NCI-H2081 treated with DMSO at 0.1 percent for 48 hours (cell line): Measurements from ENCODE around the gene TFCP2.
"Not testable (repeated sequence)": the region's sequence is repeated elsewhere in the genome, so short reads cannot be mapped to it uniquely, and the experiment has no call there.

Experiments
- DNase-seq: peaks from one replicate; lab custom pipeline; 2025; lab: John Stamatoyannopoulos, UW

The TFCP2 gene, protein sequence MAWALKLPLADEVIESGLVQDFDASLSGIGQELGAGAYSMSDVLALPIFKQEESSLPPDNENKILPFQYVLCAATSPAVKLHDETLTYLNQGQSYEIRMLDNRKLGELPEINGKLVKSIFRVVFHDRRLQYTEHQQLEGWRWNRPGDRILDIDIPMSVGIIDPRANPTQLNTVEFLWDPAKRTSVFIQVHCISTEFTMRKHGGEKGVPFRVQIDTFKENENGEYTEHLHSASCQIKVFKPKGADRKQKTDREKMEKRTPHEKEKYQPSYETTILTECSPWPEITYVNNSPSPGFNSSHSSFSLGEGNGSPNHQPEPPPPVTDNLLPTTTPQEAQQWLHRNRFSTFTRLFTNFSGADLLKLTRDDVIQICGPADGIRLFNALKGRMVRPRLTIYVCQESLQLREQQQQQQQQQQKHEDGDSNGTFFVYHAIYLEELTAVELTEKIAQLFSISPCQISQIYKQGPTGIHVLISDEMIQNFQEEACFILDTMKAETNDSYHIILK

DNA sequence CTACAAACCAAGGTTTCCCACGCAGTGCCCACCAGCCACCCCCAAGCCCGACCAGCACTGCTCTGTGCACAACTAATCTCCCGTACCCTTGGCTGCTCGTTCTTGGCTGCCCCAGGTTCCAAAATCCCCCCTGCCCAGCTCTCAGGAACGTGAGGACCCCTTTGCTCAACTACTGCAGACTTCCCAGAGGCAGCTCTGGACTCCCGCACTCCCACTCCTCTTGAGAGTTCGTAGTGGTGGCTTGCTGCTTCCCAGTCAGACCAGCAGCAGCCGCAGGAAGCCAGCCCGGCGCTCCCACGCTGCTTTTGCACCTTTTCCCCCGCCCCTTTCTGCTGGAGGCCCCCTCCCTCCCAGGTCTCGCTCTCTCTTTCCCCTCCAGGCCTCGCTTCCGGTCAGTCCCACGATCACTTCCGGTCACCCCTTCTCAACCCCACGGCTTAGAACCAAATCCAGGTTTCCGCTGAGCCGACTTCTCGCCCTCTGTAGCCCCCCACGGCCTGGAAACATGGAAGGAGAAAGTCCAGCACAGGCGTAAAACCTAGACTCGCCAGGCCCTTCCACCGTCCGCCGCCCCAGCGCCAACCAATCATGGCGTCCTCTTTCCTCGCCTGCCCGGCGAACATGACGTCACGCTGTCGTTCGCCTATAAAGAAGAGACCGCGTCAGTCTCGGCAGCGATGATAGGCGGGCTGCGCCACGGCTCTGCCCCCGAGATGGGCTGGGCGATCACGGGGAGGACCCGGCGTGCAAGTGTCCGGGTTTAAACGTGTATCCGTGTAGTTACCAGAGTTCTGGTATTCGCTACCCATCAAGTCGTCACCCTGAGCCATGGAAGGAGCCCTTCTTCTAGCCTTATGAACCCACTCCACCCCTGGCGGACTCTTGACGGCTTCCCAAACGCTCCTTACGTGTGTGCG, at the start of gene TFCP2:
Gene TFCP2, minus strand, starts transcription at position 621 of the 917 bp plus-strand sequence. CDS start 713 bp downstream, outside the sequence.
- DNase-seq, result peak; percentile 80

DNA sequence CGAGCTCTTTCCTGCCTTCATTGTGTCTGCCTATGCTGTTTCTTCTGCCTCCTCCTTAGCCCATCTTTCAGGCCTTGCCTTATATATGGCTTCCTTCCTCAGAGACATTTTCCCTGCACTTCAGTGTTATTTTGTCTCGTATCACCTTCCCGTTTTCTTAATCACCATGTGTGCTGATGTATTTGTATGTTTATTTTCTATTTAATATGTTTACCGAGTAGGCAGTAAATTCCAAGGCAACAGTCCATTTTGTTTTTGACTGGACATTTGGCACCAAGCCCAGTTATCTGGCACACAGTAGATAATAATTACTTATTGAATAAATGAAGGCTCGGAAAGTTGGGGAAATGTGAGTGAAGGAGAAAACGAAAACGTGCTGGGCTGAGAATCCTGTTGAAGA, 49.5 kb upstream of the TFCP2 start:
- no peak for DNase-seq

DNA sequence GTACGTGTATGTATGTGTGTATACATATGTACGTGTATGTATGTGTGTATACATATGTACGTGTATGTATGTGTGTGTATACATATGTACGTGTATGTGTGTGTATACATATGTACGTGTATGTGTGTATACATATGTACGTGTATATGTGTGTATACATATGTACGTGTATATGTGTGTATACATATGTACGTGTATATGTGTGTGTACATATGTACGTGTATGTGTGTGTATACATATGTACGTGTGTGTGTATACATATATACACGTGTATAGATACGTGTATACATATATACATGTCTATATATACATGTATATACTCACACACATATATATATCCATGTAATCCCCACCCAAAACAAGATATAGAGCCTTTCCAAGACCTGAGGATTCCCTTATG, 46.9 kb upstream of the TFCP2 start:
- DNase-seq, result not testable (repeated sequence)

DNA sequence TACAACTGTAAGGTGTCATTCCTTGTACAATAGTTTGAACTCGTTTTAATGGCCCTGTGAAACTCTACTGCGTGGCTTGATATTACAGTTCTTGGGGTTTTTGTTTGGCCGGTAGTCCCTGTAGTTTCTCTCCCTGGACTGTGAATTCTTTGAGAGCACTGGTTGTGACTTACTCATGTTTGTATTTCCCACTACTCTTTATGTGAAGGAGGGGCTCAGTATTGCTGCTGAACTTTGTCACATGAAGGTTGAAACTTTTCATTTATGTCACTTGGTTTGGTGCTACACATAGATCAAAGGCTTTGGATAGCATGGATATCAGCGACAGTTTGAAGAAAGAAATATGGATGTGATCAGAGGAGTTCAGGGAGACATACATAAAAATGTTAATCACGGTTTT, 46.4 kb upstream of the TFCP2 start:
- DNase-seq, result no peak

DNA sequence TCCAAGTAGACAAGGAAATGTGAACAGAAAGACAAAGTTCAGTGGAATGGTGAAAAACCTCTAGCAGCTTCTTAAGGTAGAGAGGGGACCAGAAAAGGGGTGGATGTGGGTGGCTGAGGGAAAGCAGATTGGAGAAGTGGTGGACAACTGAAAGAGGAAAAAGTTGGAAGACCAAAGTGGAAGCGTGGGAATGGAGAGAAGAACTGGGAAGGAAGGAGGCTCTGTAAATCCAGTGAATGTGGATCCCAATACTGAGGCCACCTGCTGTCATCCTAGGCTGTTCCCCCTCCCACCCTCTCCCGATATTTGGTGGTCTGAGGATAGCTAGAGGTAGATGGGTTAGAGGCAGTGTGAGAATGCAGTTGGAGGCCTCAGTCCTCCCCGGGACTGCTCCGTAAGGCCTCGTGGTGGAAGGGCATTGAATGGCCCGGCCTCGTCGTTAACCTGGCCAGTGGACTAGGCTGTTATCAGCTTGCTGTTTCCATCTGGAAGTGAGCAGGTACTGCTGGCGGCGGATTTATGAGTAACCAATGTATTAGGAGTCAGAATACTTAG, 45.7 kb upstream of the TFCP2 start:
- DNase-seq, result no peak

DNA sequence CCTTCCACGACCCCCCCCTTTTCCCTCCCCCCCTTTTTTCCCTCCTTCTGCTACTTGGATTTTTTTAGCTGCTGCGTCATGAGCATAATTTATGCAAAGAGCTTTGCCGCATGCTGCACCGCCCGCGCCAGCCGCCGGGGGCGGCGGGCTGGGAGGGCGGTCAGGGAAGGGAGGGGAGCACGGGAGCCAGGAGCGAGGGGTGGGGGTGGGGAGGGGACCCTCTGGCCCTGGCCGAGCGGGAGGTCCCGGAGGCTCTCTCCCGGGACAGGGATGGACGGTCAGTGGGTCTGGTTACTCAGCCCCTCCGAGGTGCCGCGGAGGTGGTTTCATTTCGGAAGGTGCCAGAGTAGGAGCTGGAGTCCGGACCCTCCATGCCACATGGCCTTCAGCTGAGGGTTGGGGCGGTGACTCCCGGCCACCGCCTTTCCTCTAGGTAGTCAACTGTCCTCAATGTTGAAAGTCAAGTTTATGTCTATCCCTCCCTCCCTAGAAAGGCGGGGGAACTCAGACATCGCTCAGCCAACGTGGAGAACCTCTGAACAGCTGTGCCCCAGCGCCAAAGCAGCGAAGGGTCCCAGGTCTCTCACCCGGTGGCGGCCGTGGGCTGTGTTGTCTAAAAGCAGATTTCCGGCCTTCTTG, 45.2 kb upstream of the TFCP2 start, which contains the start of gene POU6F1:
Gene POU6F1, minus strand, starts transcription at position 95 of the 639 bp plus-strand sequence. CDS start 11,226 bp downstream, outside the sequence.
- DNase-seq, result no peak

DNA sequence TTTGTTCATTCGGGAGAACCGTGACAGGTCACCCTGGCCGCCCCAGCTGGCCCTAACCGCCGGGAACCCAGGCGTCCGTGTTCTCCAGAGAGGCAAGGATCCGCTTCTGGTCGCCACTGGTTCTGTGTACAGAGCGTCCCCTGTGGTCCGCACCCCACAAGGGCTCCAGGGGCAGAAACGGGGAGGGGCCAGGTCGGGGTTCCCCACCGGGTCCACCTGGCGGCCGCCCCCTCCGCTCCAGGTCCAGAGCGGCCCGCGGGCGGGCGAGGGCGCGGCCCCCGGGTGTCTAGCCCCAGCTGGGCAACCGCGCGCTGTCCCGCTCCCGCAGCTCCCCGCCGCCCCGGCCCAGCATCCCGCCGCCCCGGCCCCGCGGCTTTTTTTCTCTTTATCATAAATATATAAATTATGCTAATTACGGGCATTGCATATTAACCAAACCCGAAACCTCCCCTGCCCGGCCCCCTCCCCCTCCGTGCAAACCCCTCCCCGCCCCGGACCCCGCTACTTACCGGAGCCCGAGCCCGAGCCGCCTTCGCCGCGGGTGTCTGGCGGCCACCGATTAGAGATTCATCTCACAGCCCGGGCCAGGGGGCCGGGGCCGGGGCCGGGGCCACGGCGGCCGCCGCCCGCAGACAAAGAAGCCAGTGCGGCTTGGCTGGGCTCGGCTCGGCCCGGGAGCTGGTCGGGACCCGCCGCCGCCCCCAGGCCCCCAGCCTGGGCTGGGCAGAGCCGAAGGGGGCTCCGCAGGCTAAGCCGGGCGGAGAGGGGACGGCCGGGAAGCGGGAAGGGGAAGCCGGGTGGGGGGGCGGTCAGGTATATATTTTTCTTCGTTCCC, 44.4 kb upstream of the TFCP2 start:
- DNase-seq, result no peak

DNA sequence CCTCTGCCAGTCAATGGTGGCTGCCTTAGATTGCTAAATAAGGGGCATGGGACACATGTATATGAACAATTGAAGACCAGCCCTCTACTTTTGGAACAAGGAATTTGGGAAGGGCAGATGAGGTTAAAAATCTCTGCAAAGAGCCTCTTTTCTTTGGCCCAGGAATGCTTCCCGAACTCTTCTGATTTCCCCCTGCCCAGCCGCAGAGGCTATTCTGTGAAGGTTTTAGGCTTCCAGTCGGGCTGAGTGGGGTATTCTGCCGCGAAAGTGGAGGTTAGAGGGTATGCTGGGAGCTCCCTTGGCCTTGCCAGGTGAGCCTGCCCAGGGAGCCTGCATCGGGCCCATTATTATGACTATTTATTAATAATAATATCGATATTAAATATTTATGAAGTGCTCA, 43.7 kb upstream of the TFCP2 start:
- DNase-seq, result no peak

DNA sequence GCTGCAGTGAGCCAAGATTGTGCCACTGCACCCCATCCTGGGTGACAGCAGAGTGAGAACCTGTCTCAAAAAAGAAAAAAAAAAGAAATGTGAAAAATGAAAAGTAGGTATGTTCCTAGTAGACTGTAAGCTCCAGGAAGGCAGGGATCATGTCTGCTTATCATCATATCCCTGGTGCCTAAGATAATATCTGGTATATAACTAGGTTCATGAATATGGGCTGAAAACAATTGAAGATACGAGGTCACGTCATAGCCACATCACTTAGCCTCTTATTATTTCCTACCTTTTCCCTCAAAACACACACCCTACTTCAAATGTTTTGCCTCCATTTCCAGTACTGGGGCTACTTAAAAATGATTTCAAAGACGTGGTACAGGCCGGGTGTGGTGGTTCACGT, 42.0 kb upstream of the TFCP2 start:
- DNase-seq, result no peak

DNA sequence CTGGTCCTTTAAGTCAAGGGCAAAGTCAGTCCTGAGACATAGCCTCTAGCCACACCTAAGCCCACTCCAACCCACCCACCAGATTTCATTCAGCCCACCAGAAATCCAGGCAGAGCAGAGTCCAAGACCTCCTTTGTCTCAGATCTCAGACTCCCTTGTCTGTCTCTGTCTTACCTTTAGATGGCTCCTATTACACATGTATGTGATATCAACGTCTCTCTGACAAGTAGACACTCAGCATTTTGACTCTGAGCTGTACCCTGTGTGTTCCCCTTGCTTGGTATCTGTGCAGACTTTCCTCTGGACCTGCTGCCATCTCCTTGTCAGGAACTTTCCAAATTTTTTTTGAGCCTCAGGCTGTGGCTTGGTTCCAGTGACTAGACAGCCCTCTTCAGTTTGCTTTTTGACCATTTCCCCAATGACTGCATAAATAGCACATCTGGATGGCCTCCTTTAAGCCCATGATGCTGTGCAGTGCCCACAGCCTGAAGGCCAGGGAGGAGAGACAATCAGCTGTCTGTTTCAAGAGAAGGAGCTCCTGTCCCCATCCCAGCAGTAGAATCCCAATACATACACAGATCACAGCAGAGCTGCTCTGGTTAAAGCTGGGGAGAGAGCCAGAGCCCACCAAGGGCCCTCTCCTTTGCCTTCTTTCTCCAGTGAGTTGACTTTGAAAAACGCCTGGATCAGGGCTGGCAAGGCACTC, 37.9 kb upstream of the TFCP2 start:
- no peak for DNase-seq

DNA sequence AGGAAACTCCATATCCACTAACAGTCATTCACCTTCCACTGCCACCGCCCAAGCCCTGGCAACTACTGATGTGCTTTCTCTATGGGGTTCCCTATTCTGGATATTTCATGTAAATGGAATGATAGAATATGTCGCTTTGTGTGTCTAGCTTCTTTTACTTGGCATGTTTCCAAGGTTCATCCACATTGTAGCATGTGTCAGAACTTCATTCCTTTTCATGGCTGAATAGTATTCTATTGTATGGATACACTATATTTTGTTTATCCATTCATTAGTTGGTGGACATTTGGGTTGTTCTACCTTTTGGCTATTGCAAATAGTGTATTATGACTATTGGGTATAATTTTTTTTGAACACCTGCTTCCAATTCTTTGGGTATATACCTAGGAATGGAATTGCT, 36.3 kb upstream of the TFCP2 start:
- DNase-seq, result no peak

DNA sequence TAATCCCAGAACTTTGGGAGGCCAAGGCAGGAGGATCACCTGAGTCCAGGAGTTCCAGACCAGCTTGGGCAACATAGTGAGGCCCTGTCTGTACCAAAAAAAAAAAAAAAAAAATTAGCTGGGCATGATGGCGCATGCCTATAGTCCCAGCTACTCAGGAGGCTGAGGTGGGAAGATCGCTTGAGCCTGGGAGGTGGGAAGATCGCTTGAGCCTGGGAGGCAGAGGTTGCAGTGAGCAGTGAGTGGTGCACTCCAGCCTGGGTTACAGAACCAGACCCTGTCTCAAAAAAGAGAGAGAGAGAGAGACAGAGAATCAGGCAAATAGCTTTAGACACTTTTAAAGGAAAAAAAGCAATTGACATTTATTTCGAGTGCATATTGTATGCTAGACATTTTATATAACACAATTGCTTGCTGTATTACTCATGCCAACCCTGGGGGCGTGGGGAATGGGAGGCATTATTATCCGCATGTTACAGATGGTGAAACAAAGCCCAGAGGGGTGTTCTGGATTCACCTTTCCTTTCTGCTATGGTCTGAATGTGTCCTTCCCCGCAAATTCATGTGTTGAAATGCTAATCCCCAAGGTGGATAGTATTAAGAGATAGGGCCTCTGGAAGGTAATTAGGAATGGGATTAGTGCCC, 35.2 kb upstream of the TFCP2 start:
- DNase-seq, result no peak

DNA sequence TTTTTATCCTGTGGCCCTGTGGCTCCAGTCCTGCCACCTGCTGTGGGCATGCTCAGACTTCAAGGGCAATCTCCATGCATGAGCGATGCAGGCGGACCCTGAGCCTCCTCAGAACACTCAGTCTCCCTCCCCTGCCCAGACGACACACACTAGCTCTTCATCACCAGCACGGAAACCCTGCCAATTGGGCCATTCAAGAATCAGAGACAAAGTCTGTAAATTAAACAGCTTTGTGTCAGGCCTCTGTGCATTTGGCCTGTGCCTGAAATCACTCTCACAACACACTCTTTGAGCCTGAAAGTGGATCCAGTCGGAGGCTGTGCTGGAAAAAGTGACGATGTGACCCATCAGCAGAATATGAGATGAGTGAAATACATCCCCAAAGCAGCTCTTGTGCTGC, 32.4 kb upstream of the TFCP2 start:
- DNase-seq, result no peak

DNA sequence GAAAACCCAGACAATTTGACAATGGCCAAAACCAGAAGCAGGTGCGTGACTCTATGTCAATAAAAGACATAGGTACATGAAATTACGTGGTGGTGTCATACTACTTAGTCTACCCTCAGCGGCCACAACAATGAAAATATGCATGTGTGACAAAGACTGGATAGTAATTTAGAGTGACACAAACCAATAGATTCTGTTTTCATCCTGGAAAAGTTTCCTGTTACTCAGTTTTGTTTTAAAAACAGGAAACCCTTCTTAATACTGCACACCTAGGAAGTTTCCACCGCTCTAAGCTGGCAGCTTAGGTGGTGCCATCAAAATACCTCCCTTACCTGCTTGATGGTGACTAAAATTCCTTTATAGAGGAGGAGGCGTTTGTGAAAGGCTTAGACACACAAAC, 29.8 kb upstream of the TFCP2 start:
- no peak for DNase-seq

DNA sequence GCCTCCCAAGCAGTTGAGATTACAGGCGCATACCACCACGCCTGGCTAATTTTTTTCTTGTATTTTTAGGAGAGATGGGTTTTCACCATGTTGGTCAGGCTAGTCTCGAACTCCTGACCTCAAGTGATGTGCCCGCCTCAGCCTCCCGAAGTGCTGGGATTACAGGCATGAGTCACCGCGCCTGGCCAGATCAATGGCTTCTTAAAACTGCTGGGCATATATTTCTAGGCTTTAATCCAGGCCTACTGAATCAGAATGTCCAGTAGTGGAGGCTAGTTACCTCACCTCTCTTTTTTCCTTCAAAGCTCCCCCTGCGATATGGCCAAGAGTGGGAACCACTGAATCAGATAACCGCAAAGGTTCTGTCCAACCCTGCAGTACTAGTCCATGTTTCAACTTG, 27.9 kb upstream of the TFCP2 start:
- no peak for DNase-seq

DNA sequence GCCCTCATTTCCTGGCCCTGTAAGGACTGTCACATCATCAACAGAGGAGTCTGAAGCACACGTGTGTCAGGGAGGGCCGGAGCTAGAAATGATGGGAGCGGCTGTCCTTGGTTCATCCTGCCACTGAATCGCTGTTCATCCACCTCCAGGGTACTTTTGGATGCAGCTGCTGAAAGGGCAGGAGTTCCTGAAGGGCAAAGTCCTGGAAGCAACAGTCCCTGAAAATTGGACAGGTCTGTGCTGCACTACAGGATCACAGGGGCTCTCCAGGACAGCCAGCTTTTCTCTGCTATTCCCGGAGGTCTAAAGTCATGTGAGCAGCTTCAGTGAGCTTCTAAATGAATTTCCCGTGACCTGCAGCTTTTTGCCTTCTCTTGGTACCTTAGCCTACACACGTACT, 27.2 kb upstream of the TFCP2 start:
- no peak for DNase-seq

DNA sequence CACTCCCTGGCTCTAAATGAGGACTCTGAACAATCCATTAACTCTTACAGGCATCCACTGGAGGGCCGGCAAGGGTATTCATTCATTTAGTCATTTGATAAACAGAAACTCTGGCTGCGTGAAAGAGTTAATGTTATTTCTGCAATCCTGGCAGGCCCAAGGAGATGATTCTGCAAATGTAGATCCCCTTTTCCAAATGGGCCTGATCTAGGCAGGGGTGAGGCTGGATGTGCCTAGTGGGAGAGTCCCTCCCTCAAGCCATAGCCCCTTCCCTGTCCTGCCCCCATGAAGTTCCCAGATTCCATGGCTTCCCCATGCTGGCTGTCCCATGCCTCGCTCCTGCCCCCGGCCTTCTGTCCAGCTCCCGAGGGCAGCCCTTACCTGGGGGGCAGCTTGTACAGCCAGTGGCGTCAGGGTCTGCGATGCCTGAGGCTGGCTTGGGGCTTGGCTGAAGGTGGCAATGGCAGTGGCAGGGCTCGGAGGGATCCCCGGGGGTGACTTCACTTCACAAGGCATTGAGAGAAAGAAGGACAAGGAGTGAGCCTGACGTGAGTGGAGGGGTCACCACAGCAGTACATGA, 26.5 kb upstream of the TFCP2 start:
- no peak for DNase-seq

DNA sequence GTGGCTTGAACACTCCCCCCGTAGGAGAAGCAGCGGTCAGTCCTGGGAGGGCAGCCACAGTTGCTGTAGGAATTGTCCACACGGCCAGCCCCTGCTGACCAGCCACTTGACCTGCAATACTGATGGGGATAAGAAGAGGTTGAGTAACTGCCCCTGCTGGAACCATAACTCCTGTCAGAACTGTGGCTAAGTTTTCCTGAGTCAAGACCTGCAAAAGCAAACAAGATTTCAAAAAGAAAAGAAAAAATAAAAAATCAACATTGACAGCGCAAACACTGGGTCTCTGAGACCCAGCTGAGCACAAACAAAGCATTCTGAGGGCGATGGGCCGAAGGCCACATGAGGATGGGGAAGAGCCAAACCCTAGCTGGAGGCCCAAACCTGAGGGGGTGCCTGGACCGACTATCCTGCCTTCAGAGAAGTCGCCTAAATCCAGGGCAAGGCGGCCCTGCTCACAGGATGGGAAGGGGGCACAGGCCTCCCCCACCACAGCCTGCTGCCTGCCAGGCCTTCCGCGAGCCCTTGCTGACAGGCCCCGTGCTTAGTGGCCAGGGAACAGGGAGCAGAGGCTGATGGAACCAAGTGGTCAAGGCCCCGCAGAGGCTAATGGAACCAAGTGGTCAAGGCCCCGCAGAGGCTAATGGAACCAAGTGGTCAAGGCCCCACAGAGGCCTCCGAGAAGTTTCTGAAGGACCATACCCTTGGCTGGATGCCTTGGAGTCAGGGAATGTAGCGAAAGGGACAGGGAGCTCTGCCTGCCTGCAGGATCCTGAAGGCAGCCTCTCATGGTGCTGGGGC, 25.8 kb upstream of the TFCP2 start:
- DNase-seq, result no peak
